Nephron (organoid): Measurements from ENCODE around the gene ACSS1.

Source experiments
- H3K27ac Mint-ChIP-seq, 3 experiments: 2 replicates each; pipeline ENCODE4 v1.8.0; 2020; ENCODE audit warnings: mixed read lengths in 3 of 3, mild to moderate bottlenecking in 2 of 3, moderate library complexity in 1 of 3
- H3K27me3 Mint-ChIP-seq: 2 replicates; pipeline ENCODE4 v1.8.0; 2021; ENCODE audit warnings: low read depth, mild to moderate bottlenecking, moderate library complexity, mixed read lengths
- H3K36me3 Mint-ChIP-seq: 2 replicates; pipeline ENCODE4 v1.8.0; 2020; ENCODE audit warnings: low read depth, mixed read lengths
- H3K4me1 Mint-ChIP-seq: 2 replicates; pipeline ENCODE4 v1.8.0; 2020; ENCODE audit warnings: mixed read lengths
- H3K4me3 Mint-ChIP-seq, 3 experiments: 2 replicates each; pipeline ENCODE4 v1.8.0; 2020; ENCODE audit warnings: mild to moderate bottlenecking in 3 of 3, mixed read lengths in 3 of 3, moderate library complexity in 2 of 3
- H3K9me3 Mint-ChIP-seq: 2 replicates; pipeline ENCODE4 v1.8.0; 2020; ENCODE audit warnings: mixed read lengths
- TF ChIP-seq, protein P1 (sequence below), 3 experiments: fragments of 200-600 bp; sonication (generic); IDR thresholded peaks; one replicate each; pipeline ENCODE4 v1.5.0; 2021; ENCODE audit warnings: antibody characterized with exemption in 3 of 3; ENCODE audit not compliant: unreplicated experiment in 3 of 3

ACSS1 gene

DNA sequence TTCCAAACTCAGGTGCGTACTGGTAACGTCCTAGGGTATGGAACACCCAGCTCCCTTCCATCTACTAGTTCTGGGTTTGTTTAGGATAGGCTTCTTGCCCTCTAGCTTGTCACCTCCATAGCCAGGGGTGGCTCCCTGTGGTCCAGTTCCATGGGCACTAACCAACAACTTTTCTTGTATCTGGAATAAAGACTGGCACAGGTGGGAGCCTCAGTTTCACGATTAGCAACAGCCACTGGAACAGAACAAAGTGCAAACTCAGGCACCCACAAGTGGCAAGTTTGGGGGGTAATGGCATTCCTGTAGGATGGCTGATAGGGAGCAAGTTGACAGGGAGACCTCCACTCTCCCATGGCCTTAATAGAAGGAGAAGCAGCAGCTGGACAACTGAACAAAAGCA lies 59.8 kb downstream of the ACSS1 start:
- Mint-ChIP-seq H3K4me3 (no peak overlapping the region), H3K27ac (no peak overlapping the region), H3K9me3 (peaks cover 4% of the 10 kb centered on the region), H3K27me3 (peaks cover 38% of the 10 kb centered on the region), H3K36me3 (no peaks in the 10 kb centered on the region), H3K4me1 (peaks cover 19% of the 10 kb centered on the region)
- TF ChIP-seq, protein P1, sequence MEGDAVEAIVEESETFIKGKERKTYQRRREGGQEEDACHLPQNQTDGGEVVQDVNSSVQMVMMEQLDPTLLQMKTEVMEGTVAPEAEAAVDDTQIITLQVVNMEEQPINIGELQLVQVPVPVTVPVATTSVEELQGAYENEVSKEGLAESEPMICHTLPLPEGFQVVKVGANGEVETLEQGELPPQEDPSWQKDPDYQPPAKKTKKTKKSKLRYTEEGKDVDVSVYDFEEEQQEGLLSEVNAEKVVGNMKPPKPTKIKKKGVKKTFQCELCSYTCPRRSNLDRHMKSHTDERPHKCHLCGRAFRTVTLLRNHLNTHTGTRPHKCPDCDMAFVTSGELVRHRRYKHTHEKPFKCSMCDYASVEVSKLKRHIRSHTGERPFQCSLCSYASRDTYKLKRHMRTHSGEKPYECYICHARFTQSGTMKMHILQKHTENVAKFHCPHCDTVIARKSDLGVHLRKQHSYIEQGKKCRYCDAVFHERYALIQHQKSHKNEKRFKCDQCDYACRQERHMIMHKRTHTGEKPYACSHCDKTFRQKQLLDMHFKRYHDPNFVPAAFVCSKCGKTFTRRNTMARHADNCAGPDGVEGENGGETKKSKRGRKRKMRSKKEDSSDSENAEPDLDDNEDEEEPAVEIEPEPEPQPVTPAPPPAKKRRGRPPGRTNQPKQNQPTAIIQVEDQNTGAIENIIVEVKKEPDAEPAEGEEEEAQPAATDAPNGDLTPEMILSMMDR (IDR thresholded peaks at IDR 0.05; ENCODE audit: unreplicated experiment in 3 of 3) = no peak

DNA sequence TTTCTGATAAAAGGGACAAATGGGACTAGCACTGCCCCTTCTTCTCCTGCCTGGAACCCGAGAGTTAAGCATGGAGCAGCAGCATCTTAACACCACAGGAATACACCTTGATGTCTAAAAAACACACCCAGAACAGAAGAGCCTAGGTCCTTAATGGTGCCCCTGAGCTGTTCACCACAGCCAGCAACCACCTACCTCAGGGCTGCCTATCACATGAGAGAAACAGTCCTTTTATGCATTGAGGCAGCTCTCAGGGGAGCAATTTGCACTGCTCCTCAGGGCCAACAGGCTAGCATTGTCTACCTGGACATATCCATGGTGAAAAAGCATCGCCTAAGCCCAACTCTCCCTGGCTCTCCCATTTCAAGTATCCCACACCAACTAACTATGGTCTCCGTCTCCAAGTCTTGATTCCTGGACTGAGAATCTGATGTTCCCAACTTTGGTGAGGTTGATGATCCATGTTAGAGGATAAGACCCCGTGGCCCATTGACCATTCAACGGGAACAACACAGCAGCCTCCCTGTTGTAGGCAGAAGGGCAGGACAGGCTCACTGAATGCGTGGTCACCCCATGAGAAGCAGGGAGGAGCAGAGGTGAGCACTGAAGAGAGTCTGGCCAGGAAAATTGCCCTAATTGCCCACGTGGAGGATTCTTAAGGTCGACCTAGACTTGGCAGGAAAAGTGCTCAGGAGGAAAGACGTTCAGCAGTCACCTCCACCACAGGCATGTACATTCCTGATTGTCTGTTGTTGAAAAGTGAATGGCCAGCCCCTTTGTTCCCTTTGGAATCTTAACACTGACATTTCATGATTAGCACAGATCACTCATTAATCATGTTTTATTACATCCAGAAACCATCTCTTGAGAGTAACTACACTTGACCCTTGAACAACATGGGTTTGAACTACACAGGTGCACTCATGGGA lies 61.2 kb downstream of the ACSS1 start:
- no peaks in the 10 kb centered on the region for H3K36me3 Mint-ChIP-seq
- peaks cover 35% of the 10 kb centered on the region for H3K27me3 Mint-ChIP-seq
- H3K4me1 Mint-ChIP-seq = peaks cover 22% of the 10 kb centered on the region
- TF ChIP-seq, protein P1 (IDR thresholded peaks at IDR 0.05; ENCODE audit: unreplicated experiment in 3 of 3) = no peak
- H3K9me3 Mint-ChIP-seq = no peaks in the 10 kb centered on the region
- H3K4me3 Mint-ChIP-seq = no peak overlapping the region
- no peak overlapping the region for H3K27ac Mint-ChIP-seq

GRCh38 chr20:24995741-24996448 lies 62.0 kb downstream of the ACSS1 start:
- Mint-ChIP-seq H3K9me3 (no peaks in the 10 kb centered on the region), H3K27me3 (peaks cover 35% of the 10 kb centered on the region), H3K4me1 (peaks cover 30% of the 10 kb centered on the region), H3K27ac (no peak overlapping the region), H3K36me3 (no peaks in the 10 kb centered on the region), H3K4me3 (no peak overlapping the region)
- TF ChIP-seq, protein P1 (IDR thresholded peaks at IDR 0.05; ENCODE audit: unreplicated experiment in 3 of 3) = no peak

DNA sequence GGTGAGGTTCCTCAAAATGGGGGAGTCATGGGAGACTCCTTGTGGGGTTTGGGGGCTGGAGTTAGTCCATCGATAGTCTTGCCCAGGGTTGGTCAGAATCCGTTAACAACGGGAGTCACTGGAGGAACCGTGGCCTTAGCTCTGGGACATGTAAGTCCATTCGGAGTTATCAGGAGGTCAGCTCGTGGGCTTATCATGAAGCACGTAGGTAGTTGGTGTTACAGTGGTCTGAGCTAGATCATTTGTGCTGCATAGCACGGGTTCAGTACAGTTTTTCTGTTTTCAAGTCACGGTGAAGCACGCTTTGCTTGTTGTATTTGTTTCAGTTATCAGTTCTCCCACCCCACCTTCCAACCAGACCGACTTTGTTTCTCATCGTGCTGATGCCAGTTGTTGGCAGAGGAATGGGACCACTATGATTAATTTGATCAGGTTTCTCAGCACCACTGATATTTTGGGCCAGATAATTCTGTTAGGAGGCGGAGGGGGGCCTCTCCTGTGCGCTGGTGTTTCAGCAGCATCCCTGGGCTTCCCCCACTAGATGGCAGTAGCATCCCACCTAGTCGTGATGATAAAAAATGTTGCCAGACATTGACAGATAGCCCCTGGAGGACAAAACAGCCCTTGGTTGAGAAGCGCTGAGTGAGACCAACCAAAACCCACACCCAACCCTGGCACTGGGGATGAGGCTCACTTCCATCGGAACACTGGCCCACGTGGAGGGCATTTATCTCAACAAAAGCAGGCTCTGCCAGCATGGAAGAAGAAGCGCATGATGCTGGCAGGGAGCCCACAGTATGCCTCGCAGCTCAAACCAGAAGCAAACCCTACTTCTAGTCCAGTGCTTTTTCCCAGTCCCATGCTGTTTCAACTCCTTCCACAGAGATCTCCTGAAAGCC lies 63.2 kb downstream of the ACSS1 start:
- Mint-ChIP-seq H3K27ac (peak overlapping the region in 2 of 3 experiments; percentile 49 to 83), H3K4me3 (peak overlapping the region; percentile 64 to 80 (median 66)), H3K27me3 (peaks cover 27% of the 10 kb centered on the region), H3K4me1 (peaks cover 37% of the 10 kb centered on the region), H3K9me3 (no peaks in the 10 kb centered on the region), H3K36me3 (no peaks in the 10 kb centered on the region)
- TF ChIP-seq, protein P1 (IDR thresholded peaks at IDR 0.05; ENCODE audit: unreplicated experiment in 3 of 3) = peak; percentile 87 to 92 (median 92)

GRCh38 chr20:24994186-24994465 lies 63.8 kb downstream of the ACSS1 start:
- no peaks in the 10 kb centered on the region for H3K9me3 Mint-ChIP-seq

More at GRCh38 chr20:24994186-24994465, 63.8 kb downstream of the ACSS1 start:
- peaks cover 23% of the 10 kb centered on the region for H3K27me3 Mint-ChIP-seq
- TF ChIP-seq, protein P1 (IDR thresholded peaks at IDR 0.05; ENCODE audit: unreplicated experiment in 3 of 3) = no peak
- peak overlapping the region in 2 of 3 experiments; percentile 88 to 92 for H3K27ac Mint-ChIP-seq
- H3K36me3 Mint-ChIP-seq = no peaks in the 10 kb centered on the region
- peak overlapping the region; percentile 53 to 96 (median 92) for H3K4me3 Mint-ChIP-seq
- H3K4me1 Mint-ChIP-seq = peaks cover 37% of the 10 kb centered on the region
